Putamen (tissue), 1 donor: ENCODE results near the gene STKLD1.
"Not testable (repeated sequence)": the region's sequence is repeated elsewhere in the genome, so short reads cannot be mapped to it uniquely, and the experiment has no call there.

Experiments used
- DNase-seq: peaks from one replicate; pipeline ENCODE4 v3.0.0-alpha.2; 2016; ENCODE audit warnings: low spot score

The STKLD1 gene

DNA sequence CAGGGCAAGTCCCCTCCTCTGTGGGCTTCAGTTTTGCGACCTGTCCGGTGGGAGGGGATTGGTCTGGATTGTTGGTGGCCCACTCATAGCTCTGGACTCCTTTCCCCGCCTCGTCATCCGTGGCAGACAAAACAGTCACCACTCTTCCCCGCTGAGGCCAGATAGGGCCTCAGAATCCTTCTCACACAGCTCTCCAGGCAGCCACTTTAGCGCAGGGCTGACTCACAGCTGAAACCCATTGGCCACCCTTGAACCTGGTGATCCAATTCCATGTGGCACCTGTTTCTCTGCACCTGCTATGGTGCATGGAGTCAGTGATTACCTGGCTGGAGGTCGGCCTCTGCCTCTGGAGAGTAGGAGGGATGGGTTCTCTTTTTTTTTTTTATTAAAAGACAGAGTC lies 67.8 kb downstream of the STKLD1 start:
- DNase-seq = no peak

DNA sequence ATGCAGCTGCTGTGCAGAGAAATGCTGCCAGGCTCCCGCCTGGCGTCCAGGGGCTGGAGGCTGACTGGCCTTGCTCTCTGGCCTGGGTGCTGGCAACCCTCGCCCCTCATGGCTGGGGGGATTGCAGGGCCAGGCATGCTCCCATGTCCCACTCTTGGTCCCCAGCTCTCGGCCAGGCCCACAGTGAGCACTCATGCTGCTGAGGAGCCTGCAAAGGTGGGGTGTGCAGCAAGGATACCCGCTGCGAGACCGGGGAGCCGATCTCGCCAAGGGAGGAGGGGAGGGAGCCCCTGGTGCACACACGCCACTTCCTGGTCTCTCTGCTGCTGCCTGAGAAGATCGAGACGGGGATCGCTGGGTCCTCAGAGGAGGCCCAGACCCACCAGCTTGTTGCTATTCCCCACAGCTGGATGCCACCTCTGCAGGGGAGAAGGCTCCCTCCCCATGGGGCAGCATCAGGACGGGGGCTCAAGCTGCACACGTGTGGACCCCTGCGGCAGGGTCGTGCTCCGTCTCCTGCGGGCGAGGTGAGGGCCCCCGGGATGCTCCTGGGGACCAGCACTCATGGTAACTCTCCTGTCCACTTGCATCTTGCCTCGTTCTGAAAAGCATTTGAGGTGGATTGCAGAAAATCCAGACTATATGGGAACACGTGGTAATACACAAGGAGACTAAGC lies 69.3 kb downstream of the STKLD1 start:
- no peak for DNase-seq

DNA sequence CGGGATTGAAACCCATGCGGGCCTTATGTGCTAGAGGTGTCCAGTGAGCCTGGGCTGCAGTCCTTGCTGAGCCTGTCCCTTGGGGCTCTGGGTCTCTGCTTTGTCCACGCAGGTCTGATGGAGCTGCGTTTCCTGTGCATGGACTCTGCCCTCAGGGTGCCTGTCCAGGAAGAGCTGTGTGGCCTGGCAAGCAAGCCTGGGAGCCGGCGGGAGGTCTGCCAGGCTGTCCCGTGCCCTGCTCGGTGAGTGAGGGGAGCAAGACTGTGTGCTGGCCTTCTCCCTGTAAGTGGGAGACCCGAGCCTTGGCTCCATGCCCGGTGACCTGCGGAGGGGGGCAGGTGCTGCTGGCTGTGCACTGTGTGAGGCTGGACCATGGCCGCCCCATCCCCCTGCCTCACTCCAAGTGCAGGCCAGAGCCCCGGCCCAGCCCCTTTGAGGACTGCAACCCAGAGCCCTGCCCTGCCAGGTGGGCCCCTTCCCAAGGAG lies 72.4 kb downstream of the STKLD1 start:
- DNase-seq = no peak

DNA sequence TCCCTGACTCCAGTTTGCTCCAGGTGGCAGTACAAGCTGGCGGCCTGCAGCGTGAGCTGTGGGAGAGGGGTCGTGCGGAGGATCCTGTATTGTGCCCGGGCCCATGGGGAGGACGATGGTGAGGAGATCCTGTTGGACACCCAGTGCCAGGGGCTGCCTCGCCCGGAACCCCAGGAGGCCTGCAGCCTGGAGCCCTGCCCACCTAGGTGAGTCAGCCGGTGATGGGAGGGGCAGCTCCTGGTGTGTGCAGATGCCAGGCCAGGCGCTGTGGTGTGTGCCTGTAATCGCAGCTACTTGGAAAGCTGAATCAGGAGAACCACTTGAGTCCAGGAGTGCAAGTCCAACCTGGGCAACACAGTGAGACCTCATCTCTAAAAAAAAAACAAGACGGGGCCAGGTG lies 73.6 kb downstream of the STKLD1 start:
- DNase-seq = no peak

DNA sequence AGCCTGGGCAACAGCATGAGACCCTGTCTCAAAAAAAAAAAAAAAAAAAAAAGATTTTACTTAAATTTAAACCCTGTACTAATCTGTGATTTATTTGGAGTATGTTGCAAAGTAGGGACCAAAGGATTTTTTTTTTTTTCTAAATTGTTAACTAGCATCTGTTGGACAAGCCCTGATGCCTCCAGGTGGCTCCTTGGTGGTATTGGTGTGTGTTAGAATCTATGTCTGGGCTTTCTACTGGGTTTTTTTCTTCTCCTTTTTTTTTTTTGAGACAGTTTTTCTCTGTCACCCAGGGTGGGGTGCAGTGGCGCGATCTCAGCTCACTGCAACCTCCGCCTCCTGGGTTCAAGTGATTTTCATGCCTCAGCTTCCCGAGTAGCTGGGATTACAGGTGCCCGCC lies 75.7 kb downstream of the STKLD1 start:
- not testable (repeated sequence) for DNase-seq

DNA sequence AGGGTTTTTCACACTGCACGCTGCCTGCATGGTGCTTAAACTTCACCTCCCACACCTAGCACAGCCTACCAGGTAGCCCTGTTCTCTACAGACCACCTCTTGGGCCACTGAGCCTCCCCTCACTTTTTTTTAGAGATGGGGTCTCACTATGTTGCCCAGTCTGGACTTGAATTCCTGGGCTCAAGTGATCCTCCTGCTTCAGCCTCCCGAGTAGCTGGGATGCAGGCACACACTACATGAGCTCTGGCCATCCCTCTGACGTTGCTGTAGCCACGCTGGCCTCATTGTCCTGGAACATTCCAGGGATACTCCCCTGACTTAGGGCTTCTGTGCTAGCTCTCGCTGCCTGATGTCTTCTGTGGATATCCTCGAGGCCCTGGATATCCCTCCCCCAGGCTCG lies 76.4 kb downstream of the STKLD1 start:
- DNase-seq = no peak

DNA sequence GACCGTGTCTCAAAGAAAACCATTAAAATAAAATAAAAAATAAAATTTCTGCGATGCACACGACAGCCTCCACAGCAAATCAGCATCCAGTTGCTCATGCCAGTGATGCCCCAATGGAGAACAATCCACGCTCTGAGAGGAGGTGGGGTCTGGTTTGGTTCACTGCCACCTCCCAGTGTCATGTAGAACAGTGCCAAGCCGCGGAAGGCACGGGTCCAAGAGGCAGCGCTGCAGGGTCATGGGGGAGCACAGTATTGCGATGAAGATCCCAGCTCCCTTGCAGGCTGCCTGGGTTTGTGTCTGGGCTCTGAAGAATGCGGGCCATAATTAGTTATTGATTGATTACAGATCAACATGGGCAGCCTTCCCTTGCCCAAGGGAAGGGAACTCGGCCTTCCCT lies 77.5 kb downstream of the STKLD1 start:
- no peak for DNase-seq

DNA sequence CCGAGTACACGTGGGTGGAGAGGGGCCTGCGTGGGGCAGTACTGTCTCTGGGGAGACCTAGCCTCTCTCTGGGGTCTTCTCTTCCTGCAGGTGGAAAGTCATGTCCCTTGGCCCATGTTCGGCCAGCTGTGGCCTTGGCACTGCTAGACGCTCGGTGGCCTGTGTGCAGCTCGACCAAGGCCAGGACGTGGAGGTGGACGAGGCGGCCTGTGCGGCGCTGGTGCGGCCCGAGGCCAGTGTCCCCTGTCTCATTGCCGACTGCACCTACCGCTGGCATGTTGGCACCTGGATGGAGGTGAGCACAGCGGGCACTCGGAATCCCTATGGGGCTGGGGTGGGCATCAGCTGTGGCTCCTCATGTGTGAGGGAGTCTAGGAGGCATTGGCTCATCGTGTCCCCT lies 78.2 kb downstream of the STKLD1 start:
- DNase-seq = no peak

DNA sequence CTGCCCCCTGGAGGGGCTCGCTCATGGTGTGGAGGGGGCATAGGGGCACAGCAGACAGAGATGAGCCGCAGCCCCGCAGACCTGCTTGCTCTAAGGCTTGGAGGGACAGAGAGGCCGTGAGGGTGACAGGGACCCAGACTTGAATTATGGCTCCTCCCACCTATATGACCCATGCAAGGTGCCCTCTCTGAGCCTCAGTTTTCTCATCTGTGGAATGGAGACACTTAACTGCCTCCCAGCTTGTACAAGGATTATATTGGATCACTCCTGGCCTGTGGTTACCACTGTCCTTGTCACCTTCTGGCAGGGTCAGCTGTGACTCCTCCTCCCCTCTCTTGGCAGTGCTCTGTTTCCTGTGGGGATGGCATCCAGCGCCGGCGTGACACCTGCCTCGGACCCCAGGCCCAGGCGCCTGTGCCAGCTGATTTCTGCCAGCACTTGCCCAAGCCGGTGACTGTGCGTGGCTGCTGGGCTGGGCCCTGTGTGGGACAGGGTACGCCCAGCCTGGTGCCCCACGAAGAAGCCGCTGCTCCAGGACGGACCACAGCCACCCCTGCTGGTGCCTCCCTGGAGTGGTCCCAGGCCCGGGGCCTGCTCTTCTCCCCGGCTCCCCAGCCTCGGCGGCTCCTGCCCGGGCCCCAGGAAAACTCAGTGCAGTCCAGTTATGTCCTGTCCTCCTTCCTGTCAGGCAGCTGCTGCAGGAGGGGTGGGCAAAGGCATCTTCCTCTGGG lies 78.9 kb downstream of the STKLD1 start:
- no peak for DNase-seq
